K562 (cell line): ENCODE measurements around the gene DCST1. TPM values are rescaled to one million over a fixed set of nuclear protein-coding genes. Genes with fewer than 3 reads are reported as not detected.
A peak's percentile ranks its signal among the peaks of the same experiment; 100 is the strongest.

Source experiments
- ARID1B ChIP-seq: fragments of 450-650 bp; IDR thresholded peaks from 2 replicates; pipeline ENCODE4 v1.6.1; 2016; ENCODE audit warnings: antibody characterized with exemption, mild to moderate bottlenecking, inconsistent platforms
- BRD4 ChIP-seq: fragments of 200-600 bp; sonication (generic); IDR thresholded peaks from 2 replicates; pipeline ENCODE4 v1.6.1; 2017; ENCODE audit warnings: inconsistent platforms
- CBX1 ChIP-seq: sonication (generic); IDR thresholded peaks from 2 replicates; pipeline ENCODE4 v1.6.1; 2016; ENCODE audit warnings: antibody characterized with exemption, low read depth, mild to moderate bottlenecking
- COPS2 ChIP-seq: fragments of 450-650 bp; conservative IDR thresholded peaks from 2 replicates; pipeline ENCODE4 v1.6.1; 2016; ENCODE audit warnings: mild to moderate bottlenecking, moderate library complexity
- DDX20 ChIP-seq: fragments of 450-650 bp; IDR thresholded peaks from 2 replicates; pipeline ENCODE4 v1.6.1; 2016; ENCODE audit warnings: missing genetic modification characterization, low read depth, mild to moderate bottlenecking, missing compliant biosample characterization, moderate library complexity
- EWSR1 ChIP-seq: fragments of 450-650 bp; IDR thresholded peaks from 2 replicates; pipeline ENCODE4 v1.6.1; 2018; ENCODE audit warnings: borderline replicate concordance, mild to moderate bottlenecking, low read depth, moderate library complexity; ENCODE audit not compliant: partially characterized antibody
- FOXP1 ChIP-seq: sonication (generic); formaldehyde crosslinking; IDR thresholded peaks from 2 replicates; pipeline ENCODE4 v1.8.0; 2022; ENCODE audit warnings: mild to moderate bottlenecking, missing genetic modification reagents
- HNRNPK ChIP-seq: fragments of 200-400 bp; formaldehyde crosslinking; IDR thresholded peaks from one replicate; pipeline ENCODE4 v1.6.1; 2018; ENCODE audit warnings: mild to moderate bottlenecking, low read depth, low read length; ENCODE audit not compliant: poor library complexity, severe bottlenecking
- HNRNPLL ChIP-seq: fragments of 200-400 bp; formaldehyde crosslinking; IDR thresholded peaks from 2 replicates; pipeline ENCODE4 v1.6.1; 2017; ENCODE audit warnings: low read length, low read depth, mild to moderate bottlenecking; ENCODE audit not compliant: poor library complexity, severe bottlenecking
- JUND ChIP-seq, 2 experiments: IDR thresholded peaks; 2 replicates in 1 of 2; 3 replicates in 1 of 2; pipeline ENCODE4 v1.6.1; 2011; ENCODE audit warnings: borderline replicate concordance in 2 of 2, low read depth in 2 of 2, low read length in 2 of 2, improper control_type of control experiment in 1 of 2, missing biosample characterization in 1 of 2, missing genetic modification characterization in 1 of 2, missing genetic modification reagents in 1 of 2
- NCOA1 ChIP-seq: fragments of 450-650 bp; IDR thresholded peaks from 2 replicates; pipeline ENCODE4 v1.6.1; 2016; ENCODE audit warnings: low read depth
- NONO ChIP-seq, 2 experiments: fragments of 200-400 bp in 1 of 2; fragments of 450-650 bp in 1 of 2; formaldehyde crosslinking in 1 of 2; IDR thresholded peaks; 2 replicates each; pipeline ENCODE4 v1.6.1; 2017; ENCODE audit warnings: low read depth in 2 of 2, mild to moderate bottlenecking in 2 of 2, moderate library complexity in 2 of 2, low read length in 1 of 2
- SAFB ChIP-seq: fragments of 200-400 bp; formaldehyde crosslinking; IDR thresholded peaks from 2 replicates; pipeline ENCODE4 v1.6.1; 2017; ENCODE audit warnings: low read depth, low read length, borderline replicate concordance
- SMAD1 ChIP-seq: fragments of 150-350 bp; IDR thresholded peaks from 2 replicates; pipeline ENCODE4 v1.6.1; 2014; ENCODE audit warnings: low read length, low read depth; ENCODE audit not compliant: partially characterized antibody
- ZNF174 ChIP-seq: fragments of 250-450 bp; sonication (Bioruptor Pico); IDR thresholded peaks from 2 replicates; pipeline ENCODE4 v1.4.0; 2020; ENCODE audit warnings: mild to moderate bottlenecking
- ZNF445 ChIP-seq: fragments of 250-450 bp; sonication (Bioruptor Pico); IDR thresholded peaks from 2 replicates; pipeline ENCODE4 v1.4.0; 2020; ENCODE audit warnings: low read depth, mild to moderate bottlenecking, moderate library complexity
- polyA plus RNA-seq, 8 experiments: library from polyadenylated mRNA; depleted of rRNA in 4 of 8; stranded (reverse) in 5 of 8; unstranded in 3 of 8; fragments of >200 nt; fragmentation: Nextera tagmentation in 2 of 8; fragmentation: Illumina TruSeq in 1 of 8; extraction: Ambion mirVana in 2 of 8; extraction: Trizol in 1 of 8; gene quantifications; 2 replicates each; pipeline versions ENCODE4 v1.2.1 to v1.2.3, GENCODE V29; 2011 to 2014; ENCODE audit warnings: inconsistent platforms in 1 of 8, missing spikeins in 1 of 8
- total RNA-seq, 7 experiments: library from RNA; depleted of rRNA in 6 of 7; stranded (reverse); fragments of >200 nt in 6 of 7; fragmentation: Illumina TruSeq in 2 of 7; extraction: Trizol in 2 of 7; gene quantifications; 2 replicates each; pipeline versions ENCODE4 v1.2.1 to v1.2.3, GENCODE V29; 2011 to 2021; ENCODE audit warnings: low replicate concordance in 1 of 7
- TF ChIP-seq, protein P1 (sequence below): fragments of 150-350 bp; IDR thresholded peaks from 2 replicates; pipeline ENCODE4 v1.6.1; 2014; ENCODE audit warnings: low read depth, mild to moderate bottlenecking, low read length, borderline replicate concordance
- TF ChIP-seq, protein P2 (sequence below): IDR thresholded peaks from 3 replicates; pipeline ENCODE4 v1.6.1; 2011; ENCODE audit warnings: borderline replicate concordance, mild to moderate bottlenecking; ENCODE audit not compliant: insufficient read length, insufficient read depth
- TF ChIP-seq, protein P3 (sequence below): fragments of 450-650 bp; formaldehyde crosslinking; IDR thresholded peaks from 2 replicates; pipeline ENCODE4 v1.4.0; 2020; ENCODE audit warnings: mild to moderate bottlenecking, moderate library complexity
- TF ChIP-seq, protein P4 (sequence below): sonication (generic); formaldehyde crosslinking; IDR thresholded peaks from 2 replicates; pipeline ENCODE4 v1.8.0; 2022; ENCODE audit warnings: mild to moderate bottlenecking, low read depth, missing genetic modification reagents

Gene DCST1
- total and polyA plus RNA-seq, 9 of the 15 experiments (the other 6 are each of a cell fraction or from before 2014, with no cell fraction given), result not detected

DNA sequence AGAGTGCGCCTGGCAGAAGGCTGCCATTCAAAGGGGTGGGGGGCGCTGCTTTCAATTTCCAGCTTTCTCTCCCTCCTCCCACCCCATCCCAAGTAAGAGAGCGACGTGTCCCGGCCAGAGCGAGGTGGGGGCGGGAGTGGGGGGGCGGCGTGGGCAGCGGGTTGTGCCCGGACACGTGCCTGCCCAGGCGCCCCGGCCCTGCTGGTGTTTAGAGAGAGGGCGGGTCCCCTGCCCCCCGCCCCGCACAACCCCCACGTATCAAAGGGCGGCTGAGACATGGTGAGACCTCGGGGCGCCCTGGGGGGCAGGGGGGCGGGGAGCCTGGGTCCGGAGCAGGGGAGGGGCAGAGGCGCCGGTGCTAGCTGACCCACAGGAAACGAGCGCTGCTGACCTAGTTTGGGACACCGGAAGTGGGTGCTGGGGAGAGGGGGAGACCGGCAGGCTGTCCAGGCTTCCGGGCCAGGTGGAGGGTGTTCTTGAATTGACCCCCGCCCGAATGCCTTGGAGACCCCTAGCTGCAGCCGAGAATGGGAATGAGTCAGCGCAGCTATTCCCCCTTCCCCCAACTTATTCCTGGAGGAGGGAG, 29.8 kb upstream of the DCST1 start (continued):
- TF ChIP-seq, protein P1, sequence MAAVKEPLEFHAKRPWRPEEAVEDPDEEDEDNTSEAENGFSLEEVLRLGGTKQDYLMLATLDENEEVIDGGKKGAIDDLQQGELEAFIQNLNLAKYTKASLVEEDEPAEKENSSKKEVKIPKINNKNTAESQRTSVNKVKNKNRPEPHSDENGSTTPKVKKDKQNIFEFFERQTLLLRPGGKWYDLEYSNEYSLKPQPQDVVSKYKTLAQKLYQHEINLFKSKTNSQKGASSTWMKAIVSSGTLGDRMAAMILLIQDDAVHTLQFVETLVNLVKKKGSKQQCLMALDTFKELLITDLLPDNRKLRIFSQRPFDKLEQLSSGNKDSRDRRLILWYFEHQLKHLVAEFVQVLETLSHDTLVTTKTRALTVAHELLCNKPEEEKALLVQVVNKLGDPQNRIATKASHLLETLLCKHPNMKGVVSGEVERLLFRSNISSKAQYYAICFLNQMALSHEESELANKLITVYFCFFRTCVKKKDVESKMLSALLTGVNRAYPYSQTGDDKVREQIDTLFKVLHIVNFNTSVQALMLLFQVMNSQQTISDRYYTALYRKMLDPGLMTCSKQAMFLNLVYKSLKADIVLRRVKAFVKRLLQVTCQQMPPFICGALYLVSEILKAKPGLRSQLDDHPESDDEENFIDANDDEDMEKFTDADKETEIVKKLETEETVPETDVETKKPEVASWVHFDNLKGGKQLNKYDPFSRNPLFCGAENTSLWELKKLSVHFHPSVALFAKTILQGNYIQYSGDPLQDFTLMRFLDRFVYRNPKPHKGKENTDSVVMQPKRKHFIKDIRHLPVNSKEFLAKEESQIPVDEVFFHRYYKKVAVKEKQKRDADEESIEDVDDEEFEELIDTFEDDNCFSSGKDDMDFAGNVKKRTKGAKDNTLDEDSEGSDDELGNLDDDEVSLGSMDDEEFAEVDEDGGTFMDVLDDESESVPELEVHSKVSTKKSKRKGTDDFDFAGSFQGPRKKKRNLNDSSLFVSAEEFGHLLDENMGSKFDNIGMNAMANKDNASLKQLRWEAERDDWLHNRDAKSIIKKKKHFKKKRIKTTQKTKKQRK, result no peak
- TF ChIP-seq NCOA1 (no peak), ZNF174 (no peak), ARID1B (no peak; the same call in 1 of the 2 replicates), JUND (IDR thresholded peaks at IDR 0.05; ENCODE audit: borderline replicate concordance, low read depth, low read length) (peak; percentile 76), JUND (tag; IDR thresholded peaks at IDR 0.05; ENCODE audit: borderline replicate concordance, low read depth, low read length) (peak; percentile 36; the same call in 1 of the 3 replicates), ZNF445 (CRISPR knock-in tag) (no peak), SMAD1 (no peak), BRD4 (no peak), CBX1 (no peak; the same call in 1 of the 2 replicates), HNRNPLL (no peak), EWSR1 (no peak), DDX20 (tag) (no peak), NONO (IDR thresholded peaks at IDR 0.05; ENCODE audit: low read depth in 2 of 2, low read length in 1 of 2) (no peak), HNRNPK (no peak), COPS2 (no peak), FOXP1 (CRISPR knock-in tag) (no peak; the same call in 1 of the 2 replicates), SAFB (no peak)
- TF ChIP-seq, protein P2, sequence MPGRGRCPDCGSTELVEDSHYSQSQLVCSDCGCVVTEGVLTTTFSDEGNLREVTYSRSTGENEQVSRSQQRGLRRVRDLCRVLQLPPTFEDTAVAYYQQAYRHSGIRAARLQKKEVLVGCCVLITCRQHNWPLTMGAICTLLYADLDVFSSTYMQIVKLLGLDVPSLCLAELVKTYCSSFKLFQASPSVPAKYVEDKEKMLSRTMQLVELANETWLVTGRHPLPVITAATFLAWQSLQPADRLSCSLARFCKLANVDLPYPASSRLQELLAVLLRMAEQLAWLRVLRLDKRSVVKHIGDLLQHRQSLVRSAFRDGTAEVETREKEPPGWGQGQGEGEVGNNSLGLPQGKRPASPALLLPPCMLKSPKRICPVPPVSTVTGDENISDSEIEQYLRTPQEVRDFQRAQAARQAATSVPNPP, result no peak
- TF ChIP-seq, protein P3, sequence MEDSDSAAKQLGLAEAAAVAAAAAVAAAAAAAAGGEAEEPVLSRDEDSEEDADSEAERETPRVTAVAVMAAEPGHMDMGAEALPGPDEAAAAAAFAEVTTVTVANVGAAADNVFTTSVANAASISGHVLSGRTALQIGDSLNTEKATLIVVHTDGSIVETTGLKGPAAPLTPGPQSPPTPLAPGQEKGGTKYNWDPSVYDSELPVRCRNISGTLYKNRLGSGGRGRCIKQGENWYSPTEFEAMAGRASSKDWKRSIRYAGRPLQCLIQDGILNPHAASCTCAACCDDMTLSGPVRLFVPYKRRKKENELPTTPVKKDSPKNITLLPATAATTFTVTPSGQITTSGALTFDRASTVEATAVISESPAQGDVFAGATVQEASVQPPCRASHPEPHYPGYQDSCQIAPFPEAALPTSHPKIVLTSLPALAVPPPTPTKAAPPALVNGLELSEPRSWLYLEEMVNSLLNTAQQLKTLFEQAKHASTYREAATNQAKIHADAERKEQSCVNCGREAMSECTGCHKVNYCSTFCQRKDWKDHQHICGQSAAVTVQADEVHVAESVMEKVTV (CRISPR knock-in tag), result no peak
- TF ChIP-seq, protein P4, sequence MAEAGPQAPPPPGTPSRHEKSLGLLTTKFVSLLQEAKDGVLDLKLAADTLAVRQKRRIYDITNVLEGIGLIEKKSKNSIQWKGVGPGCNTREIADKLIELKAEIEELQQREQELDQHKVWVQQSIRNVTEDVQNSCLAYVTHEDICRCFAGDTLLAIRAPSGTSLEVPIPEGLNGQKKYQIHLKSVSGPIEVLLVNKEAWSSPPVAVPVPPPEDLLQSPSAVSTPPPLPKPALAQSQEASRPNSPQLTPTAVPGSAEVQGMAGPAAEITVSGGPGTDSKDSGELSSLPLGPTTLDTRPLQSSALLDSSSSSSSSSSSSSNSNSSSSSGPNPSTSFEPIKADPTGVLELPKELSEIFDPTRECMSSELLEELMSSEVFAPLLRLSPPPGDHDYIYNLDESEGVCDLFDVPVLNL (CRISPR knock-in tag), result no peak
